GM21737 (cell line): Measurements from ENCODE around the gene OR10W1.
A peak's percentile ranks its signal among the peaks of the same experiment; 100 is the strongest.

Experiments
- ATAC-seq: cut with Tn5 transposase; IDR thresholded peaks from one replicate; pipeline ENCODE4 v1.9.1; 2021; ENCODE audit warnings: mild to moderate bottlenecking, moderate library complexity; ENCODE audit not compliant: unreplicated experiment

OR10W1 gene

GRCh38 chr11:58268142-58268541 is at the start of gene OR10W1:
Gene OR10W1, minus strand, starts transcription at chr11:58268260. Its CDS starts 402 bp downstream, at chr11:58267858.
- ATAC-seq, result no peak

GRCh38 chr11:58316142-58316541 is 48.1 kb upstream of the OR10W1 start:
- ATAC-seq, result no peak

GRCh38 chr11:58301576-58301975 is 33.5 kb upstream of the OR10W1 start:
- ATAC-seq, result no peak

GRCh38 chr11:58292017-58292416 is 24.0 kb upstream of the OR10W1 start:
- ATAC-seq, result no peak

- no peak for ATAC-seq
Measured at GRCh38 chr11:58289266-58289665, 21.2 kb upstream of the OR10W1 start.

- peak; percentile 65 for ATAC-seq
Measured at GRCh38 chr11:58286249-58286648, 18.2 kb upstream of the OR10W1 start.

GRCh38 chr11:58285483-58286040 is 17.5 kb upstream of the OR10W1 start:
- ATAC-seq, result no peak

- no peak for ATAC-seq
Measured at GRCh38 chr11:58276151-58276550, 8.1 kb upstream of the OR10W1 start.

GRCh38 chr11:58275002-58275401 is 6.9 kb upstream of the OR10W1 start:
- ATAC-seq, result no peak

- no peak for ATAC-seq
Measured at GRCh38 chr11:58259983-58260382, 8.1 kb downstream of the OR10W1 start.

- ATAC-seq, result no peak
Measured at GRCh38 chr11:58254936-58255335, 13.1 kb downstream of the OR10W1 start.

GRCh38 chr11:58243954-58244353 is 24.1 kb downstream of the OR10W1 start:
- no peak for ATAC-seq

- no peak for ATAC-seq
Measured at GRCh38 chr11:58227956-58228615, 40.0 kb downstream of the OR10W1 start.

GRCh38 chr11:58222721-58223120 is 45.3 kb downstream of the OR10W1 start:
- ATAC-seq, result no peak
